HG02943 (cell line): ENCODE results near the gene ACP4.

Source experiments
- ATAC-seq: cut with Tn5 transposase; IDR thresholded peaks from one replicate; pipeline ENCODE4 v1.9.1; 2021; ENCODE audit warnings: mild to moderate bottlenecking, low read depth, moderate library complexity; ENCODE audit not compliant: unreplicated experiment

ACP4 gene

GRCh38 chr19:50820086-50820485, 29.9 kb downstream of the ACP4 start:
- no peak for ATAC-seq

GRCh38 chr19:50820549-50821247, 30.5 kb downstream of the ACP4 start:
- ATAC-seq, result no peak

- ATAC-seq, result no peak
Measured at GRCh38 chr19:50821248-50821612, 31.0 kb downstream of the ACP4 start.

GRCh38 chr19:50821622-50822021, 31.4 kb downstream of the ACP4 start:
- no peak for ATAC-seq

DNA sequence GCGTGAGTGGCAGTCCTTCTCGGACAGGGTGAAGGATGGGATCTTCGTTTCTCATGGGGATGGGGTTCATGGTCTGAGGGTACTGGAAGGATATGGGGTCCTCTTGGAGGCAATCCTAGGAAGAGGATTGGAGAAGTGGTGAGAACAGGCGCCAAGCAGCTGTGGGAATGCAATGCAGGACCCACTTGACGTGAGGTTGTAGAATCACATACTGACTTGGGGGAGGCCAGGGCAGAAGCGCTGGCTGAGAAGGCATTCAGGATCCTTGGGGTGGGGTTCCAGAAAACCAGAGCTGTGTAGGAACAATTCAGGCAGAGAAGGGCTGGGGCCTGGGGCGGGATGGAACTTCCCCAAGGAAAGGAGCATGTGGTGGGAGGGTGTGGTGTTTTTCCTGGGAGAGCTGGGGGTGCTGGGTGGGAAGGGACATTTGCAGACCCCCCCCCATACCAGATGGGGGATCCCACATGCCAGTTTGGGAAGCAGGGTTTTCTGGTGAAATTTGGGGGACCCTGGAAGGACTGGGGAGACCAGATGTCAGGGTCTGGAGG, 32.5 kb downstream of the ACP4 start:
- no peak for ATAC-seq

GRCh38 chr19:50823389-50824042, 33.3 kb downstream of the ACP4 start, which contains the start of gene KLK1:
TSS of gene KLK1 (minus strand) at chr19:50823787. CDS start at chr19:50823748, 39 bp downstream.
- no peak for ATAC-seq

DNA sequence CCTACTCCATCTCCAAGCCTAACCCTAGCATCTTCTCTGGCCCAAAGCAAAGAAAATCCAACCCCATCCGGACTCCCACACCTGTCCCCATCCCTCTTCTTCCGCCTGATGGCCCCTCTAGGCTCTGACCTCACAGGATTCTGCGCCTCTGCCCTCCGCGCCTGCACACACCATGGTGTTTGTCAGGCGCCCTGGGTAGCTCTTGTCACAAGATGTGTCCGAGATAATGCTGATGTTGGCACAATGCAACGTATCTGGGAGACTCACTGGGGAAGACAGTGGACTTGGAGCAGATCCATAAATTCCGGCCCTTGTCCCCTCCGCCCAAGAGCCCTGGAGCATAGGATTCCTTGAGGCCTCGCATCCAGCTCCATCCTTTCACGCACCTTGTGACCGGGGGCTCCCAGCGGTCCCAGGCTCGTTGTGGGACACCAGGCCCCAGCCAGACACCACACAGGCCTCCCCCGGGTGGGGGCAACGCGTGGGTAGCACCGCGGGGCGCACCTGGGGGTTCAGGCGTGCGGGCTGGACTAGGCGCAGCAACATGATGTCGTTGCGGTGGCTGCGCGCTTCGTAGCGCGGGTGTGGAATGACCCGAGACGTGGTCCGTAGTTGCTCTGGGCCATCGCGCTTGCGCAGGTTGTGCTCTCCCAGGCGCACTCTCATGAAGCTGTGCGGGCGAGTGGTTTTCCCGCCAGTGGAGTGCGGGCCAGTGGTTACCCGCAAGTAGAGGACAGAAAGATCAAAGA, 36.5 kb downstream of the ACP4 start:
- no peak for ATAC-seq

DNA sequence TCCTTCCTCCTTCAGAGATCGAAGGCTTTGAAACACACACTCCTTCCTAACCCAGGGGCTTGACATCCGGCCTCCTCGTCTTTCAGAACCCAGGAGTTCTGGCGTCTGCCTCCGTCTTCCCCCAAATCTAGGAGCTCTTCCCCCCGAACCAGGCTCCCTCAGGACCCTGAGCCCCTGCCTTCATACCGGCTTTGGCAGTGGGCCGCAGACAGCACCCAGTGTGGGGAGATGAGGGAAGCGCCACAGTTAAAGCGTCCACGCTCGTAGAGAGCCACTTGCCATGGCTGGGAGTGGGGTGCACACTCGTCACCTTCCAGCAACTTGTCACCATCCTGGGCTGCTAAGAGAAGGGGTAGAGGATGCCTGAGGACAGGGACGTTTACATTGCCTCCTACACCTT, 37.3 kb downstream of the ACP4 start:
- no peak for ATAC-seq

GRCh38 chr19:50829801-50830200, 39.6 kb downstream of the ACP4 start:
- ATAC-seq, result no peak

DNA sequence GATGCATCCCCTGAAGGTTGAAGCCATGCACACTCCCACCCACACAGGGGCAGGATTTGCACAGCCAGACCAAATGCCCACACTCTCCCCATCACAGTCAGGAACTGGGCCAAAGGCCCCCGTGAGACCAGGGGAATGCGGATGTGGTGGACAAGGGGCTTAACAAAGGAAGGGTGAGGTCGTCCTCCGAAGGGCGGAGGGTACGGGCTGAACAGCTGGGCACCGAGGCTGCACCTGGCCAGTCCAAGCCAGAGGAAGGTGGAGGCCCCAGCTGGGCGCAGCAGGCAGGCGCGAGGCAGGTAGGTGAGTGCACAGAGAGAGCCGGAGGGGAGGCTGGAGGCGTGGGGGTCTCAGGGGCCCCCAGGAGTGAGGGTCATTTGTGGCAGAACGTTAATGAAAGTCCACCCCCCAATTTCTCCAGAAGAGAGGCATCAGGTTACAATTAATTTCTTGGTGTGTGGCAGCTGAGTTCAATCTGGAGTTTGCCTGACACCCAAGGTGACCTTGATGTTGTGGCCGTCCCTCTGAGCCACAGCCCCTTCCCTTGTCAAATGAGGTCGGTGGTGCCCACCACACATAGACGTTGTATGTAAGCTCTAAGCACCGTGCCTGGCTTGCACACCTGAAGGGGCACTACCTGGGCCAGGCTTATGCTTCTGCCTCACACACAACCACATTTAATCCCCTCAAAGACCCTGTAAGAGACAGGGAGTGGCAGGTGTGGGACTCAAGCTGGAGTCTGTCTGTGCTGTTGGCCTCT, 40.2 kb downstream of the ACP4 start:
- ATAC-seq, result no peak

GRCh38 chr19:50831026-50831396, 40.8 kb downstream of the ACP4 start:
- no peak for ATAC-seq

- no peak for ATAC-seq
Measured at GRCh38 chr19:50832666-50833065, 42.5 kb downstream of the ACP4 start.

DNA sequence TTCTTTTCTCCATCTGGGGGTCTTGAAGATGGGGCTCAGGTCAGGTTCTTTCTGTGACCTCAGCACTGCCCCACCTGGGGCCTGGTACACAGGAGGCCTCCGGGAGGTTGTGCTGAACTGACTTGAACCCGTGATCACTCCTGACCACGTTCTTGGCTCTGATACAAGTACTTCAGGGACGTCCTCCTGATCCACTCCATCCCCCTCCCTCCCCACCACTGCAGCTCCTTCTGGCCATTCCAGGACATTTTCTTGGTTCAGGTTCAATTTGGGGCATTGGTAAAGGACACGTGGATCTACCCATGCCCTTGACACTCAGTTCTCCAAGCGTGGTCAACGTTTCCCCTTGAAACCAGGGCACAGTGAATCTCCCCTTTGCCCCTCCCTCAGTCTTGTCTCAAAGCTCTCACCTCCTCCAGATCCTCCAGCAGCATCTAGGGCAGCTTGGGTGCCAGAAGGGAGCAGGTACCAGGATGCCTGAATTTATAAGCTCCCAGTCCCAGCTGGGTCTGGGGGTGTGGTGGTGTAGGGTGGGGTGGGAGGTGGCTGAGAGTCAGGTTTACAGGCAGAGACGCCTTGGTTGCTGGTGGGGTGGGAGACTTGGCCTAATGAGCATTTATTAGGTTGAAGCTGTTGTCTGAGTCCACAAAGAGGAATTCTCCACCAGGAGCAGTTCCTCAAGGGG, 43.0 kb downstream of the ACP4 start, which contains the start of gene KLK15:
Gene KLK15 (minus strand): TSS at position 458 of the 685 bp plus-strand sequence. CDS start 2,082 bp downstream, outside the sequence.
- ATAC-seq, result no peak

DNA sequence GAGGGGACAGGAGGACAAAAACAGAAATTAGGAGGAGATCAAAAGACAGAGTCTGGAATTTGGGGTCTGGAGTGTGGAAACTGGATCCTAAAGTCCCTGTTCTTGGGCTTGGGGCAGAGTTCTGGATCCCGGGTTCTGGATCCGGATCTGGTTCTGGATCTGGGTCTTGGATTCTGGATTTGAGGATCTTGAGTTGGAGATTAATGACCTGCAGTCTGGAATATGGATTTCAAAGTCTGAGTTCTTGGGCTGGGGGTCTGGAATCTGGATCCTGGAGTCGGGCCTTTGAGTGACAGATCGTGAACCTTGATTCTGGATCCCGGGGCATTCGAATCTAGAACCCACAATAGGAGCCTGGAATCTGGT, 43.6 kb downstream of the ACP4 start:
- ATAC-seq, result no peak

DNA sequence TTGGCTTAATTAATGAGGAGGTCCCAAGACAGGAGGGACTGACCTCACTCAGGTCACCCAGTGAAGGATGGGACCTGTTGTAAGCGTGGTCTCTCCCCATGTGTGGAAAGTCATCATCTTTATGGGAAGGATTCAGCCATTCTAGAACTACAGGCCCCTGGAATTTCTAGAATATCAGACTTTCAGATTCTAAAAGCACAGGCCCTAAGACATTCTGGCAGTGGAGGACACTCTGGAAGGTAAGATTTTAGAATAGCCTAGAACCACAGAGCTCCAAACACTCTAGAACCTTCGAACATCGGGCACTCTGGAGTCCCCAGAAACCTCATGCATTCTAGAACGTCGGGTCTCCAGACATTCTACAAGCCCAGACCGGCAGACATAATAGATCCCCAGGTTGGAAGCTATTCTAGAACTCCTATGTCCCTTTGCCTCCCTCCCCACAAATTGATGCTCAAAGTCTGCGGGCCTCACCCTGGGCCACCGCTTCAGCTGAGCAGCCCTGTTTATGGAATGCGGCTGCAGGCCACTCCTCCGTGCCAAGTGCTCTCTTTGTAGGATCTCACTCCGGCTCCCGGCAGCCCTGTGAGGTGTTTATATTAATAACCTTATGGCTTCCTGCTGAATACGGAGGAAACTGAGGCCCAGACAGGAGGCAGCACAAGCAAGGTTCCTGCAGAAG, 45.0 kb downstream of the ACP4 start:
- no peak for ATAC-seq

DNA sequence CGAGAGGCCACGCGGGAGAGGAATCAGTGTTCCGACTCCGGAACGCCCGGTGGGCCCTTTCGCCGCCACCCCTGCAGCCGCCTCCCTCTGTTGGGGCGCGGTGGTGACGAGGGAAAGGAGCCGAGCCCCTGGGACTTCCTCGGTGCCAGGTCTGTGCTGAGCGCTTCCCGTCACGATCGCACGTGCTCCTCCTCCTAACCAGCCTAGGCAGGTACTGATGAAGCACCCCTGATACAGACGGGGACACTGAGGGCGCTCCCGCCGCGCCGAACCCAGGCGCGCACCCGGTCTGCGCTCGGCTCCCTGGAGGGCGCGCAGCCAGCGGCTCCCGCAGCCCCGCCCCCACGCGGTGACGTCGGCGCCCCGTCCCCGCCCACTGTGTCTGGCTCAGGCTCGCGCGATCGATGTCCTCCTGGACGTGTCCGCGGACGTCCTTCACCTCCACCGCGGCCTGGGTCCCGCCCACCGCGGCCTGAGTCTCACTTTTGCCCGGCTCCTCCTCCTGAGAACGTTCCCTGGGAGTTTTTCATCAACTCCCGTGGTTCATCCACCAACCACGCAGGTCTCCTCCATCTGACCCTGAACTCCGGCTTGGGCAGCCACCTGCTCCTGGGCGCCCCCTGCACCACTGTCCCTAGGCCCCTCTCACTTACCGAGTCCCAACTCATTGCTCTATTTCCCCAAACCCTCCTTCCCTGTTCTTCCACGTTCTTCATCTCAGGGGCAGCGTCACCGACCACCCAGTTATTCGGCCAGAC, 45.7 kb downstream of the ACP4 start:
- no peak for ATAC-seq

GRCh38 chr19:50836543-50837195, 46.5 kb downstream of the ACP4 start:
- ATAC-seq, result no peak

- ATAC-seq, result no peak
Measured at GRCh38 chr19:50837300-50837699, 47.1 kb downstream of the ACP4 start.
